Stimulated activated CD8-positive, alpha-beta memory T cell treated with anti-CD3 and anti-CD28 coated beads, Interleukin-15, amount 100 ng/mL, for 1 hour (primary cell): ENCODE results near the gene TSGA10IP.

Experiments used
- DNase-seq: peaks from one replicate; pipeline ENCODE4 v3.0.0-alpha.2; 2020; ENCODE audit warnings: low read depth

TSGA10IP gene

DNA sequence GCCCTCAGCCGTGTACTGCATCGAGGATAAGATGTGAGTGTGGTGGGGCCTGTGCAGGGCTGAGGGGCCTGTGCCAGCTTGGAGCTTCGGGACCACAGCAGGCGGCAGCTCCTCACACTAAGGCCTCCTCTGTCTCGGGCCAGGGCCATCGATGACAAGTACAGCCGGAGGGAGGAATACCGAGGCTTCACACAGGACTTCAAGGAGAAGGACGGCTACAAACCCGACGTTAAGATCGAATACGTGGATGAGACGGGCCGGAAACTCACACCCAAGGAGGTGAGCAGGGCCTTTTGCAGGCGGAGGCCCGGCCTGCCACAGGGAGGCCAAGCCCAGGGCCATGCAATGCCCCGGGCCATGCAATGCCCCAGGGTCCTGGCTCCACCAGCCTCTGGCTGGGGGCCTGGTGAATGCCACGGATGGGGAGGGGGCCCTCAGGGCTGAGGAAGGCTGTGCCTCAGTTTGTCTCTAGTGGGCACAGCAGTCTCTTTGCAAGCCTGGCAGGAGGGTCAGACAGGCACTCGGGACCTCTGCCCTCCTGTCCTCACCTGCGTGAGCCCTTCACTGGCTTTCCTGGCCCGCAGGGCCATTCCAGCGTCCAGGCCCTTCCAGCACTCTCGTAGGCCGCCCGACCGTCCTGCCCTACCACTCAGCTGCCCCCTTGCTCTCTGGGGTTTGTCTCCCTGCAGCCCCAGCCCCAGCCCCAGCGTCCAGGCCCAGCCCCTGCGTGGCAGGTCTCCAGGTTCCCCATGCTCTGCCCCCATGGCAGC, 32.5 kb downstream of the TSGA10IP start:
- no peak for DNase-seq

DNA sequence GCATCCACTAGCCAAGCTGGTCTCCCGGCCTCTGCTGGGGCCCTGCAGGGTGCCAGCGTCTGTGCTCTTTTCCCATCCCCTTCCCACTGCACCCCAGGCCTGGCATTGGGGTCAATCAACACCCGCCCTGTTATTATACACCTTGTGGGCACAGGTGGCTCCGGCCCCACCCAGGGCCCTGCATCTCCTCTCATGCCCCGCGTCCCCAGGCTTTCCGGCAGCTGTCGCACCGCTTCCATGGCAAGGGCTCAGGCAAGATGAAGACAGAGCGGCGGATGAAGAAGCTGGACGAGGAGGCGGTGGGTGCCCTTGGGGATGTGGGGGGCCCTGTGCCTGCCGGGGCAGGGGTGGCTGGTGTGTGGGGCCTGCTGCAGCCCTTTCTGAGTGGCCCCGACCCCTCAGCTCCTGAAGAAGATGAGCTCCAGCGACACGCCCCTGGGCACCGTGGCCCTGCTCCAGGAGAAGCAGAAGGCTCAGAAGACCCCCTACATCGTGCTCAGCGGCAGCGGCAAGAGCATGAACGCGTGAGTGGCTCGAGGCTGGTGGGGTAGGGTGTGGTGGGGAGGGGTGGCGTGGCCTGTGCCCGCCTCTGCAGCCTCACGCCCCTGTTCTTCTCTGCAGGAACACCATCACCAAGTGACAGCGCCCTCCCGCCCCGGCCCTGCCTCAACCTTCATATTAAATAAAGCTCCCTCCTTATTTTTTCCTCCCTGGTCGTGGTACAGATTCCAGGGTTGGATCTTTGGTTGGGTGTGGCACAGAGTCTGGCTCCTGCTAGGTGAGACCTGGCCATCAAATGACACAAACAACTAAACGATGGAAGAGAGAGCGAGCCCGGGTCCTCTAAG, 33.3 kb downstream of the TSGA10IP start:
- no peak for DNase-seq

DNA sequence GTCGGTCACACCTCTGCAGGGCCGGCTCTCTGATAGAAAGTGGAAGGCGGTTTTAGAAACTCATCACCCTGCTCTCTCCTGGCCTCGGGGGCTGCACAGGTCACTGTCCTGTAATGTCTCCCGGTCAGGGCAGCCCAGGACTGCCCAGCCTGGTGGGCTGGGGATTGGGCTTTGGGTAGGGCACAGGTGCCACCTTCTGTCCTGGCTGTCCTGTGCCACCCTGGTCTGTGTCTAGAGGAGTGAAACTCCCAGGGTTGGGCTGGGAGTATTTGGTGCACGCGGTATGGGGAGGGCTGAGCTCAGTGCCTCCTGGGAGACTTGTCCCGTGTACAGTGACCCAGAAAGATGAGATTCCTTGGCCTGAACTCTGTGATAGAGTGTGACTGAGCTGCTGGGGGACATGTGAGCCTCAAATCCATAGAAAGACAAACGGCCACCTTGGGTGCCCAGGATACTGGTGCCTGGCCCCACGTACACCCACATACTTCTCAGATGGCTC, 34.0 kb downstream of the TSGA10IP start:
- DNase-seq: no peak

DNA sequence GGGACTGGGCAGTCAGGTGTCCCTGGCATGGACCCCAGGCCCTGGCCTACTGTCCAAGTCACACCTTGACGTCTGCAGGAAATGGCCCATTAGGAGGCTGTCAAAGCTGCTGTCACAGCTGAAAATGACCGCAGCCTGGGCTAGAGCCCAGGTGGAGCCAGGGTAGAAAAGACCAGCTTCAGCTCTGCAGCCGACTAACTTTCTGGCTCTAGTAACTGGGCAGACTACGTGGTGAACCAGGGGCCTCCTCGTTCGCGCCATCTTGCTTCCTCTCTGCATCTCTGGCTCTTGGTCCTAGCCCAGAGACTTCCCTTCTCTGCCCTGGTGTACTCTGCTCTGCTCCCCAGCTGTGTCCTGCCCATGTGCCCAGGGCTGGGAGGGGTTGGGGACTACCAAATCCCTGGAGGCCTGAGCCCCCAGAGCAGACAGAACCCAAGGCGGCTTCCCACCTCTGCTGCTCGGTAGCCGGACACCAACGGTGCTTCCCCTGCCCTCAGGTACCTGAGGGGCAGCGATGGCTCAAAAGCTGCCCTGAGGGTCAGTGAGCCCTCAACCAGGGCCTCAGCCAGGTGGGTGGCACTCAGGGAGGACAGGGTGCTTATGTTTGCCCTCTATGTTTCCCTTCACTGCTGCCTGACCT, 35.9 kb downstream of the TSGA10IP start:
- no peak for DNase-seq

DNA sequence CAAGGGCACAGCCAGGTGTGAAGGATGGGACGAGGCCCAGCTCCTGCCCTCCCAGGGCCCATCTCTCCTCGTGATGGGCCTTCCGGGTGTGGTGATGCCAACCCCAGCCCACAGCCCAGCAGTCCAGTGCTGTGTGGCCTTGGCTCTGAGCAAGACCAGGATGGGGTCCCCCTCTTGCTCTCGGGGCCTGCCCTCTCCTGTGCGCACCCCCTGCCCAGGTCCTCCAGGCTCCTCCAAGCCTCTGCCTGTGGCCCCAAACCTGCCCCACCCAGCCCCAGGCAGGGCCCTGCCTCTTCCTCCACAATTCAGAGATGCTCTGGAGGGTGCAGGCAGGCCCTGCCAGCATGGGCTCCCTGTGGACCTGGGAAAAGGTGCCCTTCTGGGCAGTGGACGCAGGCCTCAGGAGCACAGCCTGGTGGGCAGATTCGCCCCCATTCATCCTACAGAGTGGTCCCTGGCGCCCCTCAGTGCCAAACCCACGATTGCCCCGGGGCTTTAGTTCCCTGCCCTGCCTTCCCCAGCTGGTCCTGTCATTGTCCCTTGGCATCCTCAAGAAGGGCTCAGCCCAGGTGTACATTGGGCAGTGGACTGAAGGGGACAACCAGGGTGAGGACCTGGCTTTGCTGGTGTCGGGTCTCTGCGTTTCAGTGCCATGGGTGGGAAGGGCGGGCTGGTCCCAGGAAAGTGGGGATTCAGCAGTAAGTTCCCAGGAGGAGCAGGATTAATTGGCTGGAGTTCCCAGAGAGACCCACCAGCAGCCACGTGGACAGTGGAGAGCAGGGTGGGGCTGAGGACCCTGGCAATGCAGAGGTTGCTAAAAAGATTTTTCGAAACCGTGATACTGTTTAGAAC, 36.9 kb downstream of the TSGA10IP start:
- no peak for DNase-seq

DNA sequence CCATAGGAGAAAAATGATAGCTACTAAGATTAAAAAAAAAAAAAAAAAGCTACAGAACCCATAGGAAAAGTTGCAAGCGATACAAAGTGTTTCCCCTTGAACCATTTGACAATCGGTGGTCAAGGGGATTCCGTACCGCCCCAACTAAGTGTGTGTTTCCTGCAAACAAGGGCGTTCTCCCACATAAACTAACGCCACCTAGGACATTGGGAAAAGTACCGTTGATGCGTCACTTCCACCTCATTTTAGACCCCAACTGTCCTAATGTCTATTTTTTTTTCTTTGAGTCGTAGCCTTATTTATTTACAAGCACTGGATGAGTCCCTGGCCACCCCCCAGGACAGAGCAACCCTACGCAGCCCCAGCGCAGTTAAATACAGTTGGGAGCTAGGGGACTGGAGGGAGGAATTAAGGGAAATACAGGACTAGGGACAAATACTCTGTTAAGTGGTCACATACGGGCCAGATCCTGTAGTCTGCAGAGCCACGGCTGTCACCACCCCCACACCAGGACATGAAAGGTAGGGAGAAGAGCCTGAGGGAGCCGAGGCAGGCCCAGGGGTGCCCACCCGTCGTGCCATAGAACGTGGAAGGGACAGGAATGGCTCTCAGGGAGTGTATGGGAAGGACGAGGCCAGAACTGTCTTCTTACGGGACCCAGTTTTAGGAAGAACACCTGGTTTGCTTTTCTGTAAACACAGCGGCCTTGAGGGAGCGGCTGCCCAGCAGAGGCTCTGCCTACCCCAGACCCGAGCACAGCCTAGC, 37.7 kb downstream of the TSGA10IP start:
- DNase-seq: no peak

DNA sequence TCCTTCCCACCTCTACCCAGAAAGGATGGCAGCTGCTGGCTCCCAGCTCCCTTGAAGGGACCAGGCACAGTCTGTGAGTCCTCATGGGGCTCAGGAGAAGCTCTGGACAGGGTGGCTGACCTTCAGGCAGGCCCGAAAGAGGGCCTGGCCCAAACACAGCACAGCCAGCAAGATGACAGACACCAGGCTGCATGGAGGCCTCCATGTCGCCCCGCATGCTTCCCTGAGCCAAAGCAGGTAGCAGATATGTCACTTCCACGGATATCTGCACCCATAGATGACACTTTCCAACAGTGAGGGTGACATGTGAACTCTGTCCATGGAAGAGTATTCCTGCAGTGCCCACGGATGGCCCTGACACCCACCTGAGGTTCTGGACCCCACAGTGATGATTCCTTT, 38.3 kb downstream of the TSGA10IP start:
- DNase-seq: no peak

DNA sequence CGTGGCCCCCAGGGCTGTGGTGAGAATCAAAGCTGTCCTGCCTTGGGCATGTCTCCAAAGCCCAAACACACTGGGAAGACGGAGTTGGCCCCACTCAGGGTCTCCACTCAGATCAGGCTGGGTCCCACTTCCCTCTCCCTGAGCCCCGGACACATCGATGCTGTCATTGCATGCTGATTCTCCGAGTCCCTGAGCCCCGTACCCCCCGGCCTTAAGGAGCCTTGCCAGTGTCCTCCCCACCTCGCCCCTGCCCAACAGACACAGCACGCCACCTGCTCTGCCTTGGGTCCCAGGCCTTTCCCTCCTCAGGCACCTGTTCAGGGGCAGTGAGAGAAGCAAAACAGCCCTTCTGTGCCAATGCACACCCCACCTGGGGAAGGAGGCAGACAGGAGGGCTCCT, 42.1 kb downstream of the TSGA10IP start:
- DNase-seq: no peak

DNA sequence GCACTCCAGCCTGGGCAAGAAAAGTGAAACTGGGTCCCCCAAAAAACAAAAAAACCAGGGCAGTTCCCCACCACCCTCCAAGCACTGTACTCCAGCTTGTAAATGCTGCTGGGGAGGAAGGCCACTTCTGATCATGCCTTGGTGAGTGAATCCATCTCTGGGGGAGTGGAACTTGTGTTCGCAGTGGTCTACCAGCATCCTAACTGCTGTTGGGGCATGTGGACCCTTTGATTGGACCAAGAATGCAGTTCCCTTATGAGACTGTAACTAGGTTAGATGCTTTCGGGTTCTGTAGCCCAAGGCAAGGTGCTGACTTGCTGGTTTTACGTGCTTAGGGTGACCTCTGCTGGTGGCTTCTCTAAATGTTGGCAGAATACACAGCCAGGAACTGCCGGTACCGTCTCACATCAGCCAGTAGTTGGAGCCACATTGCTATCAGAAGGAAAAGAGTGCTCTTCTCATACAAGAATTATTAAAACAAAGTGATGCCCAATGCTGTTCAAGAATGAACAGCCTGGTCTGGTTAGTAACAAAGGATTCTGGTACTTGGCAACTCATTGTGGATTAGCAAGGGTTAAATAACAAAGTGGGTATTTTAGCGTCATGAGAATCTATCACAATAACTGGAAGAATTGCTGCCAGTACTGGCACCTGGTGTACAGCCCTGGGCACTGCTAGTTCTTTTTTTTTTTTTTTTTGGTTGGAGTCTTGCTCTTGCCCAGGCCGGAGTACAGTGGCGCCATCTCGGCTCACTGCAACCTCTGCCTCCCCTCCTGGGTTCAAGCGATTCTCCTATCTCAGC, 43.7 kb downstream of the TSGA10IP start:
- DNase-seq: peak; percentile 83

DNA sequence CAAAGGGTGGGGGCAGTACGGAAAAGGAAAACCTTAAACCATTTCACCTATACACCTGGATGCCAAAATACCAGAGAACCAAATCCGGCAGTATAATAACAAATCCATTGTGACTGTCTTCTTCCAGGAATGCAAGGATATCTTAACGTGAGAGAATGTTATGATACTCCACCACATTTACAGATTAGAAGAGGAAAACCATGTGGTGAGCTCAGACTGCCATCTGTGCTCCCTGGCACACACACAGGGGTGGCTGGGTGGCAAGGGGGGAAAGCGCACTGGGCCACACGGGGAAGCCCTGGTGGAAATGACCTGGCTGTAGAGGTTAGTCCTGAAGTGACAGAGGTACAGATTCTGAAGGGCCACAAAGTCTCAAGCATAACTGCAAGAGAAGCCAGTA, 46.8 kb downstream of the TSGA10IP start:
- DNase-seq: no peak

DNA sequence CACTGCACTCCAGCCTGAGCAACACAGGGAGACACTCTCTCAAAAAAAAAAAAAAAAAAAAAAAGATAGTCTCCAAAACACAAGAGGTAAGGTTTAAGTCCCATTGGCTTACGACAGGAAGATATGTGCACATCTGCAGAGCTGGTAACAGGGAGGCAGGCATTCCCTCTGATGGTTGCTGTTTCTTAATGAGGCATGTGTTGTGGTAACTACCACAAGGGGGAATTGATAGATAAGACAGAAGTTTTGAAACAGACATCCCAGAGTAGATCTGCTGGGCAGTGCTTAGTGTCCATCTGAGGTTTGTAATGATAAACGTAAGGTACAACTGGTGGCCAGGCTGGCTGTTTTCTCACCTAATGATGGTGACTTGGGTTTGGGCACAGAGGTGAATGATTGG, 52.0 kb downstream of the TSGA10IP start:
- DNase-seq: no peak

DNA sequence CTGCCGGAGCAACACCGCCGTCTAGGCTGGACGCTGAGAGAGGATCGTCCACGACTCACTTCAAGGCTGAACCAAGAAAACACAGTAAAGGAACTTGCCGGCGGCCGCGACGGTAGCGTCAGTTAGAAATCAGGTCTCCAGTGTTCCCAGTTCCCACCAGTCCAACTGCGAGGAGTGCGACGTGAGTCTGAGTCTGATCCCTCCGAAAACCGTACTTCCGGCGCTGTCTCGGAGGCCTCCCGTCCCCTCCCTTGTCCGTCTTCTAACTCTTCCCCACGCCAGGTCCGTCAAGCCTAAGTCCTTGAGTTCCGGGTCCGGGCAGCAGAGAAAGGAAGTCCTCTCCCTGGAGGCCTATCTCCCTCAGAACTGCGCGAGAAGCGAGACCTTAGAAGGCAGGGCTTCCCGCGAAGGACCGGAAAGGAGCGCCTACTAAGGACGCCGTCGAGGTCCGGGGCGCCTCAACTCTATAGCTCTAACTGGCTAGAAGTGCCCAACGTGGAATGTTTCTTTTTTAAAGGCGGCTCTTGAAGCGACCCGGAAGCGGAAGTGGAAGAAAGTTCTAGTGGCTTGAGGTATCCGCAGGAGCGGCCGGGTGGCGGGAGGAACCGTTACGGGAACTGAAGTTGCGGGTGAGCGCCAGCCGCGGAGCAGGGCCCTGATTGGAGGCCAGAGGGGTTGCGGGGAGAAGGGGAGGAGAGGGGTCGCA, 56.8 kb downstream of the TSGA10IP start, which contains the start of the genes BANF1 and EIF1AD:
Gene BANF1 (plus strand): TSS at position 562 of the 706 bp plus-strand sequence. CDS start 748 bp downstream, outside the sequence.
Gene EIF1AD (minus strand): TSS at position 216 of the 706 bp plus-strand sequence. CDS start 1,768 bp downstream, outside the sequence.
- DNase-seq: peak; percentile 84

DNA sequence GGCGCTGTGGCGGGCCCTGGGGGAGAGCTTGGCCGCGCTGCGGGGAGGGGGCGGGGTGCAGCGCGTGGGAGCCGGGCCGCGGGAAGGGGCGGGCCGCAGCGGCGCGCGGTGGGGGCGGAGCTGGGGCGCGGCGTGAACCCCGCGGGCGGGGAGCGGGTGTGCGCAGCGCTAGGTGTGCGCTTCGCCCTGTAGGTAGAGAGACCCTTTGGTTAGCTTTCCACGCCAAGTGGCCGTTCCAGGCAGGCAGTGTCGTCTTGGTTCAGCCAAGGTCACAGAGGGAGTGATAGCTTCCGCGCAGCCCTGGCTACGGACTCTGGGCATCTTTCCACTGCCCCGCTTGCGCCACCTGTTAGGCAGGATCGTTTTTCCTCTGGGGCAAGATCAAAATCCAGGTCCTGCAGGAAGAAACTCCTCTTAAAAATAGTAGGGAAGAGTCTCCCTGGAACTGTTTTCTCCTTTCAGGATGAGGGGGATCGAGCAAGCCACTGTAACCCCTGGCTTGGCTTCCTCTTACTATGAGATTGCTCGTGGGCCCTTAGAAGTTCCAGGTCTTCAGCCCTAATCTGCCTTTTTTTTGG, 57.5 kb downstream of the TSGA10IP start:
- DNase-seq: no peak

DNA sequence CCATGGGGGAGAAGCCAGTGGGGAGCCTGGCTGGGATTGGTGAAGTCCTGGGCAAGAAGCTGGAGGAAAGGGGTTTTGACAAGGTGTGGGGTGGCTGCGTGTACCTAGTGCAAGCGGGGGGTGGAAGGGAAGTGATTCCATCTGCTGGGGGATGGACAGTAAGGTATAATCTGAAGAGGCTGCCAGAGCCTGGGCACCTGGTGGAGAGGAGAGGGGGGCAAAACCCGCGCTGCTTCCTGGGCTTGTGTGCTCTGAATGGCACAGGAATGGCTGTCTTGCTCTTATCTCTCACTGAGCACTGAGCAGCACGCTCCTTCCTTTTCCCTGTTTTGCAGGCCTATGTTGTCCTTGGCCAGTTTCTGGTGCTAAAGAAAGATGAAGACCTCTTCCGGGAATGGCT, 58.0 kb downstream of the TSGA10IP start:
- no peak for DNase-seq

DNA sequence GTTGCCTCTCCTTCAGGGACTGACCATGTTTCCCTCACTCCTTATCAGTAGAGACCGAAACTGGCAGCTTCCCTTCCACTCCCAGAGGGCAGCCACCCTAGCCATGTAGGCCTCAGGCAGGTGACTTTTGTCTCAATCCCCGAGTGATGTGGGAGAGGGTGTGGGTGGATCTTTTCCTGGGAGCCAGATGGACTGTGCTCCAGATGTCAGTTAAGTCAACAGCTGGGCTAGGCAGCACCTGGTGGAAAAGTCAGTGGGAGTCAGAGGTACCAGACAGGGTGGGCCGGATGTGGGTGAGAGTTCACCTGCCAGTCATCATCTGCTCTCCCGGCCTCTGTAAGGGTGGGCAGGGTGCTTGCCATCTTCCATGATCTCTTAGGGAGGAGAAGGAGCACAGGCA, 58.9 kb downstream of the TSGA10IP start:
- no peak for DNase-seq

DNA sequence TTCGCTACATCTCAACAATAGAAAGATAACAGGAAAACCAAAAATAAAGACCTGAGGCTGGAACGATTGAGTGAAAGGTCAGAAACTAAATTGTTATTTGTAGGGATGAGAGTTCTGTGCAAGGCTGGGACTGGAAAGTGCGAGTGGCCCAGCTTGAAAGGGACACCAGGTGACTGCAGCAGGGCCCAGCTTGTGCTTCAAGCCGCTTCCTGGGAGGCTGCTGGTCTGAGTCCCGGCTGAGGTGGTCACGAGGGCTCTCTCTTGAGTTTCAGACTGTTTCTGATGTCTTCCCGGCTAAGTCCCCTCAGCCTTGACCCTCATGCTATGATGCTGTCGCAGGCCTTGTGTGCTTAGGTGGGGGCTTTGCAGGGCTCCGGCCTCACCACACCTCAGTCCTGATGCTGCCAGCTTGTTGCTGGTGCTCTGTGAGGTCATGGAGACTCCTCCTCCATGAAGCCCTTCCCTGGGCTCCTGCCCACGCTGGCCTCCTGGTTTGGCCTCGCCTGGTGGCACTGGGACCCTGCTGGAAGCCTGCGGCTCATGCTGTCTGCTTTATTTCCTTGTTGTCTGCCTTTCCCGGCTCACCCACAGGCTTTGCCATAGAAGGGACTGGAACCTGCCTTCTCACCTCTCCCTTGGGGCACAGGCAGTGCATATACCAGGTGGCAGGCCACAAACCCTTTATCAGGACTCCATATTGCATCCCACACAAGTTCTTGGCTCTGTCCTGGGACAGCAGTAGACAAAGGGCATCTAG, 61.0 kb downstream of the TSGA10IP start:
- no peak for DNase-seq

DNA sequence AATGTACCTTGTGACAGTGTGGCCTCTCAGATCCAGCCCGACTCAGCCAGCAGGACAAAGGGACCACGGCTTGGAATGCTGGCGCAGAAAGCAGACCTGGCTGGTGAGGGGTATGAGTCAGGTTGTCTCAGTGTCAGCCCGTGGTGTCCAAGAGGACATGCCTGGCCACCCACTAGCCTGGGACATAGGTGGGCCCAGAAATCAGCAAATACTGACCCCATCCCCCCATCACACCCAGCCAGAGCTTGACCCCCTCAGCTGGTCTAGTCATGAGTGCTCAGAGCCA, 61.6 kb downstream of the TSGA10IP start:
- no peak for DNase-seq

DNA sequence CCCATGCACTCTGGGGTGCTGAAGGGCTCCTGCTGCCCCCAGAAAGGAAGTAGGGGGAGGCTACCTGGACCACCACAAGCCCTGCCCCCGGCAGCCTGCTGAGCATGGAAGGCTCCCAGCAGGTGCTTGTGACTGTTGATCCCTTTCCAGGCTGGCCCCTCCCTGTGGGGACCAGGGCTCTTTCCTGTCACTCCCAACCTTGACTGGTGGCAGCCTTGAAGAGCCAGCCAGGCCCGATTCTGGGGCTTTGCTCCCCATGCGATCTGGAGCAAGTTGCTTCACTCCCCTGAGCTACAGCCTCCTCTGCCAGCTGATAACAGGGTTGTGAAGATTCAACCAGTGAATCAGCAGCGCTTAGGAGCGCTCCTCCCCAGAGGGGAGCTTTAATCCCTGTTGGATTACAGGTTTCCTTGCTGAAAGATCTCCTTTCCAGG, 61.9 kb downstream of the TSGA10IP start:
- DNase-seq: no peak
